Stimulated activated CD4-positive, alpha-beta T cell treated with anti-CD3 and anti-CD28 coated beads, Interleukin-15, amount 100 ng/mL, for 24 hours (primary cell): ENCODE data around the gene PPP1R17.

Experiments used
- DNase-seq: peaks from one replicate; pipeline ENCODE4 v3.0.0-alpha.2; 2020

Gene PPP1R17

DNA sequence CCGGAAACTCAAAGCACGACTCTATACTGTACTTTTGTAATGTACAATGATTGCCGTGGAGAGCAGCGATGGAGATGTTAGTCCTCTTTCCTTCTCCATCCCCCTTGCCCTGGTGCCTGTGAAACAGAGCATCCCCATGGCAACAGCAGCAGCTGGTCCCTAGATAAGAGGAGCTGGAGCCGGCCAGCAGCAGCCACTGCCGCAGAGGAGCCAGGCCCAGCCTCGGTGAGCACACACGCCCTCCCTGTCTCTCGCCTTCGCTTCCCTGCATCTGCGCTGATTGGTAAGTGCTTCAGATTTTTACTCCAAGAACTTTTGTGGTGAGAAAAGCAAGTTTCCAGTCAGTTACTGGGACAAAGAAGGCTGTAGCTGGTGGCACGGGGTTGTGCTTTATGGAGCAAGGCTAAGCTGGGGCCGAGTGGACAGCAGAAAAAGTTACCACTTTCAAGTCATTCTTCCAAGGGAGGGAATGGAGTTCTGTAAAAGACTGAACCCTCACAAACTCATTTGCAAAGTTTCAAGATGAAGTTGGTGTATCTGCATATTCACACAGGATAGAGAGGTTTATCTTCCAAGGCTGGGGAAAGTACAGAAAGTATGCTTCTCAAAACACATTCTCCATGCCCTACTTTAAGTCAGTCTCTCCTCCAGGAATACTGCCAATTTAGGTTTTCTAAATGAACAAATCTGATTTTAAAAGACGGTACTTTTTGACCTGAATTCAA, at the start of gene PPP1R17:
TSS of gene PPP1R17 (plus strand) at position 192 of the 725 bp plus-strand sequence. CDS start 5,227 bp downstream, outside the sequence.
- no peak for DNase-seq

DNA sequence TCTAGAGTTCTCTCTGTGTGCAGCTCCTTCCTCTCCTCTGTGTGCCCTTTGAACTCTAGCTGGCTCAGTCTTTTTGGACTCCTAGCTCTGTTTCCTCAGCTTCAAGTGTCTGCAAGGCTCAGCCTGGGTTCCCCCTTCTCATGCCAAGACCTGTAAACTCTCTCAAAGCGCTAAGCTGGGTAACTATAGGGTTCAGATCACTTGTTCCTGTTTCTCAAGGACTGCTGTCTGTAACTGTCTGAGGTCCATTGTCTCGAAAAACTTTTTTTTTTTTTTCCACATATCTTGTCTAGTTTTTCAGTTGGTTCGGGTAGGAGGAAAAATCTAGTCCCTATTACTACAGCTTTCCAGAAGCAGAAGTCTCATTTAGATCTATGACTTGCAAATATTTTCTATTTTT, 46.6 kb upstream of the PPP1R17 start:
- DNase-seq, result no peak

DNA sequence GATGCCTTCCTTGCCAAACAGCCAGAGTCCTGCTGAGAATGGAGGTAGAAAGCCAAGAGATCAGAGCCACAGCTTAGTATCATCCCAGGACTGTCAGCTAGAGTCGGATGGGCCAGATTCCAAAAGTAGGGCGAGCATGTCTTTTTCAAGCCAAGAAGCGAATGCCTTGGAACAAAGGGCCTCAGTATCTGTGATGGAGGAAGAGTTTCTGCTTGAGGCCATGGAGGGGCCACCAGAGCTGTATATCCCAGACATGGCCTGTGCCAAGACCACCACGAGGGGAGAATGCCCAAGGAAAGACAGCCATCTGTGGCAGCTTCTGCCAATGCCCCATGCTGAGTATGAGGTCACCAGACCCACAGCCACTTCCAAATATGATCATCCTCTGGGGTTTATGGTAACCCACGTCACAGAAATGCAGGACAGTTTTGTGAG, 44.3 kb upstream of the PPP1R17 start:
- DNase-seq, result no peak

DNA sequence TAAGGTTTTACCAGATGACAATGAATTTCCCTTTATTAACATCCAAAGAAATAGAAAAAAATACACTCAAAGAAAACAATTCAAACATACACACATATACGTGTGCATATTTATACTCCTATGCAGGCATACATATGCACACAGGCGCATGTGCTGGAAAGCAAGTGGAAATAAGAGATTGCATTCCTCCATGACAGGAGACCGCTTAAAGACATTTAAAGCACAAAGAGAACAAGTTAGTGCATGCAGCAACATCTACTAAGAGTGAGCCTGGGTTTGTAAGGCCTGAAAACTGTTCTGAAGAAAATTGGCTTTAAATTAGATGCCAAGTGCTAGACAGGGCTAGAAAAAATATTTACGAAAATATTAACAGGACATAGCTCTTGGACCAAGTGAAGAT, 40.1 kb upstream of the PPP1R17 start:
- DNase-seq, result no peak

DNA sequence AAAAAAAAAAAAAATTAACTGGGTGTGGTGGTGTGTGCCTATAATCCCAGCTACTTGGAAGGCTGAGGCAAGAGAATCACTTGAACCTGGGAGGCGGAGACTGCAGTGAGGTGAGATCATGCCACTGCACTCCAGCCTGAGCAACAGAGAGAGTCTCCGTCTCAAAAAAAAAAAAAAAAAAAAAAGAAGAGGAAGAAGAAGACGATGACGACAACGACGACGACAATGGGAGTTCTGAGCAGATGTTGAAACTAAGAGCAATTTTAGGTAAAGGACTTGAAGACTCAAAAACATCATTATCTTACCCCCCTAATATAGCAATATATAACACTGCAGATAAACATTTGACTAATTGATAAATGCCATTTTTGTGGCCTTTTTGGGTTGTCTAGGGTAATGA, 39.5 kb upstream of the PPP1R17 start:
- no peak for DNase-seq

DNA sequence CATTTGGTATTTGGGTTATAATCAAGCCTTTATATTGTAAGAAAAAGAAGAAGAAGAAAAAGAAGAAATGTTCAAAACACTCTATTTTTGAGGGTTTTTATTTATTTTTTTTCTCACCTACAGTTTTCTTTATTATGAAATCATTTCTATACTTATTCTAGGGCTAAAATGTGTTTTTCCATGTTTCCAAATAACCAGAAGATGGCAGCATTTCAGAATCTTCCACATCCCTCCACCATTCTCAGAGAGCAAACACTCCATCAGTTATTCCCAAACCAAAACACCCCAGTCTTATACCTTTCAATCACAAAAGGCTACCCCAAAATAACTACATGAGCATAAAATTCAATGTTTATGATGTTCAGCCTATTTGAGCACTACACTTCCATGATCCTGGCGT, 38.7 kb upstream of the PPP1R17 start:
- DNase-seq, result no peak

DNA sequence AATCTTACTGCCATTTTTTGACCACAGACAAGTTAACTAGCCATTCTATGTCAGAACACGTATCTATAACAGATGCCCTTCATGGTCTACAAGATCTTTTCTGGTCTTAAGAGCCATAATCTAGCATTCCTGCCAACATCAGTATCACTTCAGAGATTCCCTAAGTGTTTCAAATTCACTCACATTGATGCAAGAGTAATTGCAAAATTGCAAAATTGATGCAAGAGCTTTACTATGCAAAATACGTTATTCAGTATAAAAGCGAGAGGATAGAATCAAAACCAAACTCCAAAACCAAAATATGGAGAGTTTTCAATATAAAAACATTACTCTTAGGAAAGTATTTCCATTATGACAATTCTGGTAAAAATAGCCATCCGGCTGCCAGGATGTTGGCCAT, 38.1 kb upstream of the PPP1R17 start:
- no peak for DNase-seq

DNA sequence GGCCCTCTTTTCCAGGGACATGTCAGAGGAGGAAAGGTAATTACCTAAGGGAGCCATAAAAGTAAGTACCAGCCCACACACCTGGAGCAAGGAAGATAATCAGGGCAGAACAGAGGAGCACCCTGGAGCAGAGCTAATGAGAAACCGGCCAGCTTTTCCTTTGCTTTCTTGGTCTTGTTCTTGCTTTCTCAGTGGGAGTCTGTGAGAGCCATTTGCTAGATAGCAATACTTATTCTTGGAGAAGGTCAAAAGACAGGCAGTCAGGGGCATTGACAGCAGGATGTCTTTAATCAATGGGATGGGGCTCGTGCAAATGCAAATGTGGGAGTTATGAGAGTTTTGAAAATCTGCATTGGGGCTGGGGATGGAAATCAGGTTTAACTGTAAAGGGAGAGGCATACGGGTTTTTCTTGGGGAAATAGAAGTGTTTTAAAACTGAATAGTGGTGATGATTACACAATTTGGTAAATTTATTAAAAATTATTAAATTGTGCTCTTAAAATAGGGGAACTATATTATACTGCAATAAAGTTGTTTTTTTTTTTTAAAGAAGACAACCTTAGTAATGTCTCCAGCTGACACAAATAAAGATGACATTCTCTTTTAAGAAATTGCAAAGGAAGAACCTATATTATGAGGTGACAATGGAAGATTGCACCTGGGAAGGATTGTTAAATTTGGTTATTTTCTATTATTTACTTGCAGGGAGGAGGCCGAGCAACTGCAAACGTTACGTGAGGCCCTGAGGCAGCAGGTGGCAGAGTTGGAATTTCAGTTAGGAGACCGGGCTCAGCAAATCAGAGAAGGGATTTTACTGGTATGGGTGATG, 35.6 kb upstream of the PPP1R17 start:
- no peak for DNase-seq

DNA sequence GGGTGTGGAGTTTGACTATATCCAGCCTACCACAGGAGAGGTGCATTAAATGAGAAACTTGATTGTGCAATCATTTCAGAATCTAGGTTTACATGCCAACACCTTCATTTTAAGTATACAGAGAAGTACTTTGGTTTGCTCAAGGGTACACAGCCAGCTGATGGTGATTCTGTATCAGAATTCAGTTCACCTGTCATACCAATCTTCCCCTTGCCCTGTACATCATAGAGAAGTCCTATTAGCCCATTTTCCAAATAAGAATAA, 35.0 kb upstream of the PPP1R17 start:
- no peak for DNase-seq

DNA sequence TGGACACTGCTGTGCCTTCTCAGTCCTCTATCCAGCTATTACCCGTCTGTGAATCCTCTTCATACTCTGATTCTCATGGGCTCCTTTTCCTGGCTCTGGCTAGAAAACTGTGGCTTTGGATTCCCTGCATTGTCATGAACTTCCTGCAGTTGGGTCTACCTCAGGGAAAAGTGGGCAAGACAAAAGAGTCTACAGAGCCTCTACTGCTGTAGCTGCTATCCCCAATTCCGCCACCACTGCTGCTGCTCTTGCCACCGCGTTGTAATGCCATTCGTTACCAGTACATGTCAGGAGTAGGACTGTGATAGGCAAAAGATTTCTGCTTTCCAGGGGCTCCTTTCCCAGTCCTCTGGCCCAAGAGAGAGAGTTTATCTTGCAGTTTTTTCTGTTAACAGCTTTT, 23.9 kb upstream of the PPP1R17 start:
- no peak for DNase-seq

DNA sequence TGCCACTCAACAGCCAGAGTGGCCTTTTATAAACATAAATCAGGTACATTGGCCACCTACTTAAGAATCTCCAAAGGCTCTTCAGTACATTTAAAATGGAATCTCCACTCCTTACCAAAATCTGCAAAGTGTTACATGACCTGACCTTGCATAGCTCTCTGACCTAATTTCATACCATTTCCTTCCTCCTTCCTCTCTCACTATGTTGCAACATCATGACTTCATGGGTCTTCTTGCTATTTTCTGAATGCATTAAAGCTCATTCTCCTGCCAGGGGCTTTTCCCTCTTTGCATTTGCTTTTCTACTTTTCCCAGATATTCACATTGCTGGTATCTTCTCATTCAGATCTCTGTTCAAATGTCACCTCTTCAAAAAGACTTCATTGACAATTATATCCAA, 22.1 kb upstream of the PPP1R17 start:
- DNase-seq, result no peak

DNA sequence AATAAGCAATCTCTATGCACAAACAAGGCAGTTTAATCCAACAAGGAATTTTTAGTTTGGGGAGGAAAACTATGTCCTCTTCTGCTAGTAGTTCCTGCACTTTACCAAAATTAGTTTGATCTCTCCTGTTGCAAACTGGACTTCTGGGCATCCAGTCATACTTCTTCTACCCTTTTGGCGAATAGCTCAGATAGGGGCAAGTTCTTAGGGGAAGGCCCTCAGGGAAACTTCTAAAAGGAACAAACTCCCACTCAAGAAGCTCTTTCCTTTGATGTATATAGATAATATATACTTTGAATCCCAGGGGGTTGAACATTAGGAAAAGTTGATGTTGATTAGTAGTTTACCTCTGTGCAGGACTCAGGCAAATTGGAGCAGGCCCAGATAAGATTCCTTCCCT, 21.5 kb upstream of the PPP1R17 start:
- no peak for DNase-seq

DNA sequence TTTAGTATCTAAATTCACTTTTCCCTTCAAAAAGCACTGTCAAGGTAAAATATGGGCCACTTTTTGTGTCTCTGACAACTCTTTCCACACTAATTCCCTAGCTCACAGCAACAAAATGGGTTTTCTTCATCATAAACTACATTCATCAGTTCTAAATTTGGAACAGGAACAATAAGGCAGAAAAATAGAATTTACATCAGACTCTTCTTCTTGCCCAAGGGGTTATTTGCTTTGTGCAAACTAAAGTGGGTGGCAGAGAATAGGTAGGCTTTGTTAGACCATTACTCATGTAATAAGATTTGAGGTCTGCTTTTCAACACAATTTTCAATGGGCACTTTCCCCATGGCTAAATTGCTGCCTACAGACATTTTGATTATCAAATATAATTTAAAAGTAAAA, 17.6 kb upstream of the PPP1R17 start:
- DNase-seq, result no peak

DNA sequence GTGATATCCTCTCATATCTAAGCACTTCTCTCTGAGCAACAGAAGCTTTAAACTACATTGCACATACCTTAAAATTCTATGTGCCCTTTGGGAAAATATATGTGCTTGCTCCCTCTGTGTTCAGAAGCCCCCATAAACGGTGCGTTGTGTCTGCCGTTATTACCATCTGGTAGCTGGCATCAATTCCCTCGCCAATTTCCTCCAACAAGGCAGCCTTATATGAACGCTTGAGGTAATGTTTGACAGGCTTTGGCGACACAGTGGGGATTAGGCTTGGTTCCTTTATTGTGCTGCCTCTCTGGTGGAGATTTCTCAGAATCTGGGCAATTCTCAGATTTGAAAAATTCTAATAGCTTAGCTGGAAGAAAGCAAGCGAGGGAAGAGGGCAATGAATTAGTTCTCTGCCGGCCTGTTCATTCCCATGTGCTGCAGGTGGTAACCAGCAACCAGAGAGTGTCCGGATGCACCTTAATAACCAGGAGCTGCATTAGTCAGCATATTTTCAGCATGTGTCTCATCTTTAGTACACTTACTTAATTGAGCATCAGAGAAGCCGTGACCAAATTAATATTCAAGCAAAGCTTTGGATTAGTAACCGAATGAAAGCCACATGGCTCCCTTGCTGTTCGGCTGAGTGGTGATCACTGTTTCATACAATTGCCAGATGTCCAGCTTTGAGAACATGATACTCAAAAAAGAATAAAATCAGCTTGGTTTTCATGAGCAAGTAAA, 7.3 kb upstream of the PPP1R17 start:
- no peak for DNase-seq

DNA sequence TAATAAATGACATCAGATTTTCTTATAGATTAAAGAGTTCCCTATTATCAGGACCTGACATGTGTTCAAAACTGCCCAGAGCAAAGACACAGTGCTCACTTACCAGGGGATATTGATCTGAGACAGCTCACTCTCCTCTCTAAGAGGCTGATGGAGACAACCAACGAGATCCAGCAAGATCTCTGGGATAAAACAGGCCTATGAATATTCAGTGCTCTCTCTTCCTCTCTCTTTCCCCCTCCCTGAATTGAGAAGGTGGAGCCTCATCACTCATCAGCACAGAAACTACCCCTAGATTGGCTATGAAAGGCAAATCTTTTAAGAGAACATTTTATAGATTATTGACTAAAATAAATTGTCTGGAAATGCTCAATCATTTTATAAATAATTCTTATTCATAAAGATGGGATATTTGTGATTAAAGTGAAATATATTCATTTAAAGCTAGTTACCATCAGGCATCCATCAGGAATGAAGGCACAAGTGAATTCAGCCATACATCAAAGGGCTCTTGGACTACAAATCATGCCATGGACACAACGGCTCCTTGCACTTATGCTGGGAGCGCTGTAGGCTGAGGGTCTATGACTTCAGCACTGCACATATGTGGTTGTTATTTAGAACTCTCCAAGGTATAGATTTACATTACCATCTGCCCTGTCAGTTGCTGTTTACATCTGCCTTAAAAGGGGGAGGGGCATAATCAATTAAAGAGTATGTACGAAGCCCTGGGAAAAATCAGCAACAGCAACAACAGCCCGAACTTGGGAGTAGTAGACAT, 3.4 kb upstream of the PPP1R17 start:
- no peak for DNase-seq

DNA sequence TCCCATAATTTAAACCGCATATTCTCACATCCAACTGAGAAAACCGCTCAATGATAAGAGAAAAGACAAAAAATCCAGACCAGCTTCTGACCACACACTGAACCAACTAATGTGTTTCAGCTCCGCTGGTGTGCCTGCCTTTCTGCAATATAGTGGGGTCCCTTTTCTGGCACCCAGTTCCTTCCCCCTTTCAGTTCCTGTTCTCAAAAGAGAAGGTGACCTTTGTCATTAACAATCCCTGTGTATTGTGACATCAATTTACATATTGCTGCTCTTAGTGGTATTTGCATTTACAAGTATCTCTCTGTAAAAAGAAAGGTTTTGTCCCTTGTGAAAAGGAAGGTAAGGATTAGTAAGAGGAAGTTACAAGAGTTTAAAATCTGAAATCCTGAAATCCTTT, 1.4 kb downstream of the PPP1R17 start:
- no peak for DNase-seq

DNA sequence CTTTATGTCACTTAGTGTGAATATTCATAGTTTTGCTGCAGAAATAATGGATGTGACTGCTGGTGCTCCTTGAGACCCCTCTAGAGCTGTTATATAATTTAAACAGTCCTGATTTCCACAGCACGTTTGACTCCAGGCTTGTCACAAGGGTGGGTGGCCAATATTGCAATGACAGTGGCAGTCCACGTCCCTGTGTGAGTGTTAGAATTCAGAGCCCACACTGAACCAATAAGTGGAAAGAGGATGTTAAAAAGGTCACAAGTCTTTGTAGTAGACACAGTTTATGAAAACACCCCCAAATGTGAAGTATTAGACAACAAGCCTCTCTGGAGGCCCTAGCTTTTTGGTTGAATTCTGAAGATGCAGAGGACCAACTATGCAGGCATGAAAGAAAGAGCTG, 2.0 kb downstream of the PPP1R17 start:
- DNase-seq, result no peak

DNA sequence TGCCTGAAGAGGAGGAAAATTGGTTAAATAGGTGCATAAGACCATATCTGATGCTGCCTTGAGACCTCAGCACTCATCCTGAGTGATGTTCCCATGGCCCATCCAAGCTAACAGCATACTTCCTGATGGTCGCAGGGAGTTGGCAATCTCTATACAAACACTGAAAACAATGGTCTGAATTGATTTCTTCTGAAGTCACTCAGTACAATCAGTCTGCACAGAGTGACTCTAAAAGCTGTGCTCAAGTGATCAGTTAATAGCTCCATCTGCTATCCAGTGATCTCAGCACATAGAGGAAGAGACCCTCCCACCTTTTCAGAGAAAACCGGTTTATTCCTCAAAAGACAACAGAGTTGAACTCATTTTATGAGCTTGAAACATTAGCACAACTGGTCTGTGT, 3.9 kb downstream of the PPP1R17 start:
- DNase-seq, result no peak

DNA sequence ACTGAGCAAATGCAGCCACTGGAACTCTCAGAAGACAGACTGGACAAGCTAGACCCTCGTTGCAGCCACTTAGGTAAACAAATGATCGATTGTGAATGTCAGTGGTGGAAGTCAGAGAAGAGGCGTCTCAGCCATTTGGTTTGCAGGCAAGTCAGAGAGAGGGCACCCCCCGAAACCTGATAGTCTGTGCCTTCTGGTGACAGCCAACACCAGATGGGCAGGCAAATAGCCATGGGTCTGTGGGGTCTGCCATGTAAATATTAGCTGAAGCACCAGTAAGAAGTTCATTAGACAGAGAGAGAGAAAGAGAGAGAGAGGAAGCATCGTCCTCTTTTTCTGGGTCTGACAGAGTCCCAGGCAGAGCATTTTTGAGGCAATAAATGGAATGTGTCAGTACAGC, 5.4 kb downstream of the PPP1R17 start:
- DNase-seq, result no peak

DNA sequence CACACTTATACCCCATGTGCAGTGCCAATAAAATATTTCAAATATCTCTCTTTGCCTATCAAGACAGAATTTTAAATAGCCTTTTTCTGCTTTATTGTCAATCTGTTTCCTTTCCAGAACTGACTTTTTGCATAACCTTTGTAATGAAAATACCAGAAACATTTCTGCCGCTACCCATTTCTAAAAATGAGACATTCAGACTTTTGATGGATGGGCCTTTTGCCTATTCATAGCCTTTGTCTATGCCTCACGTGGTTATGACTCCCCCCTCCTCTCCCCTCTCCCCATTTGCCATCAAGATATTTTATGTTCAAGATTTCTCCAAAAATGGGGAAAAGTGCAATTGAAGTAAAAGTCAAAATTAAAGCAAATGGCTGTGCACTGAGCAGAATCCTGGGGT, 5.9 kb downstream of the PPP1R17 start:
- DNase-seq, result no peak

DNA sequence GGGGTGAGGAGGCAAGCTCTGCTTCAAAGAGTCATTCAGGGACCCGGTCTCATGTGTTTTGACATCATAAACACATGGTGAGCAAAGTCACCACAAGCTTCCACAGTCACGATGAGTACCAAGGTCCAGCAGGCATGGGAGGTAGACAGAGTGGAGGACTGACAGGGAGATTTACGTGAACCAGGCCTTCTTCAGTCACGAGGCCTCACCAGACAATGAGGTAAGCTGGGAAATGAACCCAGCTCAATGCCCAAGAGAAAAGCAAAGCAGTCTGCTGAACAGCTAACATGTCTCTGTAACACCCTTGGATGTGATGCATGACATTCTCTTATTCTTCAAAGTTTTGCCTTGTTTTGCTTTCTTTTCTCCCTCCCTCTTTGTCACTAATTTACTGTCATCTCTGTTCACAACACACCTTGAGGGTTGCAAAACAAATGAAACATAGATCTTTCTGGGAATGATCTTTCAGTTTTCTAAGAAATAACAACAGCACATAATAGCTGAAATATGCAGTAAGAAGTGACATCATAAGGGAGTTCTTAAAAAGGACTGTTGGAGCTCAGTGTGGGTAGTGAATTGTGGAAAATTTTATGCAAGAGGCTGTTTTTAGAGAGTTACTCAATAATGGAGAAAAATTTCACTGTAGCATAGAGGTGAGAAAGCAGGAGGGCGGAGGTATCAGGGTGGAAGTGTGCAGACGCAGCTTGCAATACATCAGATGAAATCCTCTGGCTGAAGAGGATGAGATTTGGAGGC, 9.0 kb downstream of the PPP1R17 start:
- DNase-seq, result no peak

DNA sequence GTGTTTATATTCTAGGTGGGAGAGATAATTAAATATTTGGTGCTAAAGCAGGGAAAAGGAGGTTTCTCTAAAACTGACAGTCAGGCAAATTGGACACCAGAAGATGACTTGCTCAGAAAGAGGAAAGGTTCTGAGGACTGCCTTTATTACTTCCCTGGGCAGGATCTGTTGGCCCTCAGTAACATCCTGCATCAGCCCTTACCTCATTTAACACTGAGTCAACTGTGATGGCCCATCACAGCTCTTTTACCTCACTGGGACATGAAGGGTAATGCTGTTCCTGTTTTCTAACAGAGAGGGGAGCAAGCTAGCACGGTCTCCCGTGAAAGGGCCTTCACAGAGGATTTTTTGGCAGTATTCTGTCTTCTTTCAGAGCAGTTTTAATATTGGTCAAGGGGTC, 12.0 kb downstream of the PPP1R17 start:
- DNase-seq, result no peak

DNA sequence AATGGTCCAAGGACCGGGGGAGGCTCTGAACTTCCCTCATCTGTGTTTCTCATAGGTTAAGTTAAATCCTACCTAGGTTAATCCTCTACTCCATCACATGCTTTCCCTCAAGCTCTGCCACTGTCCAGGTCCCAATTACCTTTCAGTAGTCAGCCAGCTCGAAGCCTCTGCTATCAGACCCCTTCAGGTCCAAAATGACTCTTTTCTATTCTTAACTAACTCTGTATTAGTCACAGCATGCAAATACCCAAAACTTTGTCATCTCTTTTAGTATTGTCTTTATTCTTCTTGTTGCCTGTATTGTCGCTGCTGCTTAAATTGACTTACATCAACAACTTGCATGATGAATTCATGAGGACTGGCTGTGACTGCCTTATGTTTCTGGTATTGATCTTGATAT, 15.3 kb downstream of the PPP1R17 start:
- DNase-seq, result no peak
